GM23338 (cell line): ENCODE results near the gene POLR2B. TPM values are rescaled to one million over a fixed set of nuclear protein-coding genes. Genes with fewer than 3 reads are reported as not detected.

Experiments used
- ATAC-seq: fragments of 200-7000 bp; cut with Tn5 transposase; 3 replicates; pipeline ENCODE4 v1.9.1; 2020
- DNase-seq: peaks from one replicate; pipeline ENCODE4 v3.0.0-alpha.2; 2015; ENCODE audit warnings: low spot score
- H2AFZ ChIP-seq: fragments of 200-600 bp; sonication (generic); 2 replicates; pipeline ENCODE4 v1.8.0; 2016; ENCODE audit warnings: antibody characterized with exemption, mild to moderate bottlenecking, moderate library complexity
- H3F3A ChIP-seq: fragments of 200-600 bp; sonication (generic); replicated peaks from 2 replicates; pipeline ENCODE4 v1.8.0; 2017; ENCODE audit warnings: antibody characterized with exemption, mixed run types, low read depth
- H3K27ac ChIP-seq: fragments of 200-600 bp; sonication (generic); 2 replicates; pipeline ENCODE4 v1.6.1; 2016; ENCODE audit warnings: low read depth
- H3K27me3 ChIP-seq: fragments of 200-600 bp; sonication (generic); 2 replicates; pipeline ENCODE4 v1.8.0; 2016; ENCODE audit warnings: mild to moderate bottlenecking, mixed run types, moderate library complexity; ENCODE audit not compliant: insufficient read depth
- H3K36me3 ChIP-seq: fragments of 200-600 bp; sonication (generic); 2 replicates; pipeline ENCODE4 v1.8.0; 2016; ENCODE audit warnings: mild to moderate bottlenecking; ENCODE audit not compliant: insufficient read depth
- H3K4me1 ChIP-seq: fragments of 200-600 bp; sonication (generic); 2 replicates; pipeline ENCODE4 v1.8.0; 2016; ENCODE audit warnings: mild to moderate bottlenecking, moderate library complexity; ENCODE audit not compliant: insufficient read depth
- H3K4me2 ChIP-seq: fragments of 200-600 bp; sonication (generic); 2 replicates; pipeline ENCODE4 v1.7.1; 2017; ENCODE audit warnings: mixed run types
- H3K4me3 ChIP-seq: fragments of 200-600 bp; sonication (generic); 2 replicates; pipeline ENCODE4 v1.6.1; 2016; ENCODE audit warnings: mixed run types
- H3K79me2 ChIP-seq: fragments of 200-600 bp; sonication (generic); replicated peaks from 2 replicates; pipeline ENCODE4 v1.8.0; 2017; ENCODE audit warnings: mild to moderate bottlenecking; ENCODE audit not compliant: insufficient read depth
- H3K9me2 ChIP-seq: fragments of 200-600 bp; sonication (generic); 2 replicates; pipeline ENCODE4 v1.8.0; 2017; ENCODE audit not compliant: insufficient read depth
- H4K20me1 ChIP-seq: fragments of 200-600 bp; sonication (generic); replicated peaks from 2 replicates; pipeline ENCODE4 v1.8.0; 2017; ENCODE audit warnings: mild to moderate bottlenecking; ENCODE audit not compliant: insufficient read depth
- H3K27ac Mint-ChIP-seq: 2 replicates; pipeline ENCODE4 v1.8.0; 2020; ENCODE audit warnings: inconsistent platforms, mild to moderate bottlenecking, moderate library complexity, mixed read lengths
- H3K27me3 Mint-ChIP-seq: 3 replicates; pipeline ENCODE4 v1.8.0; 2022; ENCODE audit warnings: low read depth, mild to moderate bottlenecking, moderate library complexity, mixed read lengths, inconsistent platforms; ENCODE audit not compliant: insufficient read depth, poor library complexity
- H3K36me3 Mint-ChIP-seq: 3 replicates; pipeline ENCODE4 v1.8.0; 2021; ENCODE audit warnings: low read depth, mild to moderate bottlenecking, inconsistent platforms, moderate library complexity, mixed read lengths
- H3K4me1 Mint-ChIP-seq: 3 replicates; pipeline ENCODE4 v1.8.0; 2020; ENCODE audit warnings: mild to moderate bottlenecking, inconsistent platforms, mixed read lengths
- H3K4me3 Mint-ChIP-seq: 3 replicates; pipeline ENCODE4 v1.8.0; 2021; ENCODE audit warnings: moderate library complexity, mild to moderate bottlenecking, inconsistent platforms, mixed read lengths
- H3K9me3 Mint-ChIP-seq: 3 replicates; pipeline ENCODE4 v1.8.0; 2020; ENCODE audit warnings: moderate library complexity, mild to moderate bottlenecking, inconsistent platforms, mixed read lengths
- CREB1 ChIP-seq: fragments of 250-450 bp; sonication (Bioruptor Pico); IDR thresholded peaks from 2 replicates; pipeline ENCODE4 v1.5.0; 2020; ENCODE audit warnings: low read depth, mild to moderate bottlenecking, moderate library complexity
- CTCF ChIP-seq, 2 experiments: fragments of 200-600 bp in 1 of 2; sonication (generic) in 1 of 2; conservative IDR thresholded peaks; 2 replicates each; pipeline versions ENCODE4 v1.5.1 to v1.6.1; 2016 to 2017; ENCODE audit warnings: antibody characterized with exemption in 2 of 2, low read depth in 2 of 2, mild to moderate bottlenecking in 2 of 2, moderate library complexity in 1 of 2
- ETS1 ChIP-seq: IDR thresholded peaks from 2 replicates; pipeline ENCODE4 v1.6.1; 2016; ENCODE audit warnings: antibody characterized with exemption
- EZH2 ChIP-seq: fragments of 200-600 bp; sonication (generic); IDR thresholded peaks from one replicate; pipeline ENCODE4 v1.8.0; 2017; ENCODE audit warnings: antibody characterized with exemption, mild to moderate bottlenecking, low read depth; ENCODE audit not compliant: unreplicated experiment
- EZH2phosphoT487 ChIP-seq: fragments of 200-600 bp; sonication (generic); IDR thresholded peaks from one replicate; pipeline ENCODE4 v1.8.1; 2018; ENCODE audit warnings: antibody characterized with exemption; ENCODE audit not compliant: unreplicated experiment
- JUNB ChIP-seq: IDR thresholded peaks from one replicate; pipeline ENCODE4 v1.6.1; 2016; ENCODE audit warnings: antibody characterized with exemption; ENCODE audit not compliant: unreplicated experiment
- NANOG ChIP-seq: IDR thresholded peaks from 2 replicates; pipeline ENCODE4 v1.6.1; 2016; ENCODE audit warnings: antibody characterized with exemption, borderline replicate concordance
- REST ChIP-seq: IDR thresholded peaks from one replicate; pipeline ENCODE4 v1.6.1; 2018; ENCODE audit warnings: antibody characterized with exemption; ENCODE audit not compliant: unreplicated experiment
- STAT1 ChIP-seq: IDR thresholded peaks from one replicate; pipeline ENCODE4 v1.6.1; 2016; ENCODE audit warnings: antibody characterized with exemption; ENCODE audit not compliant: unreplicated experiment
- ZNF114 ChIP-seq: fragments of 250-450 bp; sonication (Bioruptor Pico); IDR thresholded peaks from 2 replicates; pipeline ENCODE4 v1.5.0; 2020; ENCODE audit warnings: mild to moderate bottlenecking, moderate library complexity
- ZNF331 ChIP-seq: fragments of 250-450 bp; sonication (Bioruptor Pico); IDR thresholded peaks from 2 replicates; pipeline ENCODE4 v1.5.0; 2020; ENCODE audit warnings: low read depth, mild to moderate bottlenecking, moderate library complexity
- ZNF462 ChIP-seq: fragments of 250-450 bp; sonication (Bioruptor Pico); IDR thresholded peaks from 2 replicates; pipeline ENCODE4 v1.5.0; 2020; ENCODE audit warnings: mild to moderate bottlenecking, moderate library complexity
- polyA plus RNA-seq: library from polyadenylated mRNA; unstranded; fragments of >200 nt; fragmentation: Nextera tagmentation; extraction: Ambion mirVana; gene quantifications from 2 replicates; pipeline ENCODE4 v1.2.1, GENCODE V29; 2016
- total RNA-seq: library from RNA; depleted of rRNA; stranded (reverse); fragments of >200 nt; shearing (Covaris generic); gene quantifications from 2 replicates; pipeline ENCODE4 v1.2.3, GENCODE V29; 2014

Gene POLR2B
- total and polyA plus RNA-seq, 2 experiments from 2014 or later = 56.5 to 165 TPM

- no peak for TF ChIP-seq REST
Measured at GRCh38 chr4:56940403-56940802, 38.3 kb upstream of the POLR2B start (continued).

GRCh38 chr4:56940971-56941370, 37.7 kb upstream of the POLR2B start:
- Histone ChIP-seq H3K36me3 (no peaks in the 10 kb centered on the region), H3K4me2 (no peak overlapping the region), H3K9me2 (no peaks in the 10 kb centered on the region), H3K27me3 (no peaks in the 10 kb centered on the region), H3K4me1 (no peaks in the 10 kb centered on the region), H4K20me1 (peaks cover 6% of the 10 kb centered on the region; the same call in 1 of the 2 replicates), H3K79me2 (no peaks in the 10 kb centered on the region), H3K27ac (no peak overlapping the region), H2AFZ (no peak overlapping the region), H3K4me3 (no peak overlapping the region), H3F3A (no peaks in the 10 kb centered on the region)
- ATAC-seq (no peak), DNase-seq (no peak)
- H3K27me3 Mint-ChIP-seq = no peaks in the 10 kb centered on the region
- H3K4me1 Mint-ChIP-seq = no peaks in the 10 kb centered on the region
- H3K9me3 Mint-ChIP-seq = no peaks in the 10 kb centered on the region
- no peak overlapping the region for H3K27ac Mint-ChIP-seq
- H3K36me3 Mint-ChIP-seq = peaks cover 3% of the 10 kb centered on the region; the same call in 1 of the 3 replicates
- no peak overlapping the region for H3K4me3 Mint-ChIP-seq
- no peak for TF ChIP-seq ZNF331 (CRISPR knock-in tag)
- TF ChIP-seq CTCF (conservative IDR thresholded peaks at IDR 0.05; ENCODE audit: low read depth in 2 of 2) = no peak
- no peak for TF ChIP-seq STAT1
- no peak for TF ChIP-seq NANOG
- TF ChIP-seq CREB1 (CRISPR knock-in tag) = no peak
- TF ChIP-seq EZH2phosphoT487 = no peak
- TF ChIP-seq ZNF462 (CRISPR knock-in tag) = no peak
- no peak for TF ChIP-seq JUNB
- no peak for TF ChIP-seq EZH2
- TF ChIP-seq ZNF114 (CRISPR knock-in tag) = no peak
- TF ChIP-seq ETS1 = no peak
